K562 (cell line): ENCODE results near the gene MARCKSL1. TPM values are rescaled to one million over a fixed set of nuclear protein-coding genes. Genes with fewer than 3 reads are reported as not detected.

Source experiments
- AFF1 ChIP-seq, 2 experiments: fragments of 450-650 bp; IDR thresholded peaks; 2 replicates each; pipeline ENCODE4 v1.6.1; 2018; ENCODE audit warnings: mild to moderate bottlenecking in 2 of 2, low read depth in 1 of 2; ENCODE audit not compliant: partially characterized antibody in 2 of 2
- DNMT1 ChIP-seq: fragments of 450-650 bp; IDR thresholded peaks from 2 replicates; pipeline ENCODE4 v1.6.1; 2016; ENCODE audit warnings: antibody characterized with exemption, mild to moderate bottlenecking
- NBN ChIP-seq: fragments of 450-650 bp; IDR thresholded peaks from 2 replicates; pipeline ENCODE4 v1.6.1; 2016; ENCODE audit warnings: low read depth, mild to moderate bottlenecking
- SAP30 ChIP-seq: fragments of 200-600 bp; sonication (generic); IDR thresholded peaks from 2 replicates; pipeline ENCODE4 v1.6.1; 2012; ENCODE audit warnings: borderline replicate concordance, low read depth, mild to moderate bottlenecking, moderate library complexity, low read length, control low read depth, inconsistent platforms; ENCODE audit not compliant: insufficient read depth, poor library complexity, severe bottlenecking
- TCFL5 ChIP-seq: fragments of 250-450 bp; sonication (Bioruptor Pico); conservative IDR thresholded peaks from 2 replicates; pipeline ENCODE4 v1.6.1; 2021; ENCODE audit warnings: mild to moderate bottlenecking, moderate library complexity, matching md5 sums
- ZFP36 ChIP-seq: fragments of 150-350 bp; IDR thresholded peaks from 2 replicates; pipeline ENCODE4 v1.6.1; 2018; ENCODE audit warnings: low read length, low read depth; ENCODE audit not compliant: partially characterized antibody
- ZNF324 ChIP-seq: fragments of 250-450 bp; sonication (Bioruptor Pico); IDR thresholded peaks from 2 replicates; pipeline ENCODE4 v1.4.0; 2020; ENCODE audit warnings: mild to moderate bottlenecking
- polyA plus RNA-seq, 8 experiments: library from polyadenylated mRNA; depleted of rRNA in 4 of 8; stranded (reverse) in 5 of 8; unstranded in 3 of 8; fragments of >200 nt; fragmentation: Nextera tagmentation in 2 of 8; fragmentation: Illumina TruSeq in 1 of 8; extraction: Ambion mirVana in 2 of 8; extraction: Trizol in 1 of 8; gene quantifications; 2 replicates each; pipeline versions ENCODE4 v1.2.1 to v1.2.3, GENCODE V29; 2011 to 2014; ENCODE audit warnings: inconsistent platforms in 1 of 8, missing spikeins in 1 of 8
- total RNA-seq, 7 experiments: library from RNA; depleted of rRNA in 6 of 7; stranded (reverse); fragments of >200 nt in 6 of 7; fragmentation: Illumina TruSeq in 2 of 7; extraction: Trizol in 2 of 7; gene quantifications; 2 replicates each; pipeline versions ENCODE4 v1.2.1 to v1.2.3, GENCODE V29; 2011 to 2021; ENCODE audit warnings: low replicate concordance in 1 of 7

The MARCKSL1 gene
- total and polyA plus RNA-seq, 9 of the 15 experiments (the other 6 are each of a cell fraction or from before 2014, with no cell fraction given) = 14.7 to 325 (median 155) TPM

DNA sequence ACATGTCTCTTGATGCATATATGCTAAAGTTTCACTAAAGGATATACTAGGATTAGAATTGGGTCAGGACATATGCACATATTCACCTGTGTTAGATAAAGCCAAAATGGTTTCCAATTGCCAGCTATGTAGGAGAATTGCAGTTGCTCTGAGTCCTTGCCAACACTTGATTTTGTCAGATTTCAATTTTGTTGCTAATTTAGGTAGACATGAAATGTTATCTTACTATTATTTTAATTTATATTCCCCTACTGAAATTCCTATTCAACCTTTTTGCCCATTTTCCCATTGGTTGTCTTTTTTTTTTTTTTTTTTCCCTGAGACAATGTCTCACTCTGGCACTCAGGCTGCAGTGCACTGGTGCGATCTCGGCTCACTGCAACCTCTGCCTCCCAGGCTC is 30.7 kb downstream of the MARCKSL1 start (continued):
- TF ChIP-seq AFF1 (IDR thresholded peaks at IDR 0.05; ENCODE audit: low read depth in 1 of 2, partially characterized antibody in 2 of 2) = peak in 1 of 2 experiments; percentile 99
- no peak for TF ChIP-seq DNMT1
- TF ChIP-seq TCFL5 (CRISPR knock-in tag) = no peak
- no peak for TF ChIP-seq SAP30
- TF ChIP-seq ZFP36 = peak; percentile 79
- TF ChIP-seq ZNF324 (CRISPR knock-in tag) = no peak
- TF ChIP-seq NBN = no peak
- TF ChIP-seq, all 486 proteins: peak for 10
